Measurements from ENCODE around the gene SYNC.
"Not testable (repeated sequence)": the region's sequence is repeated elsewhere in the genome, so short reads cannot be mapped to it uniquely, and the experiment has no call there.

The SYNC gene

GRCh38 chr1:32724678-32725614 is 22.4 kb upstream of the SYNC start:
- peak in 6 of 56 donors; percentile 14 to 38 (median 17) for DNase-seq

DNA sequence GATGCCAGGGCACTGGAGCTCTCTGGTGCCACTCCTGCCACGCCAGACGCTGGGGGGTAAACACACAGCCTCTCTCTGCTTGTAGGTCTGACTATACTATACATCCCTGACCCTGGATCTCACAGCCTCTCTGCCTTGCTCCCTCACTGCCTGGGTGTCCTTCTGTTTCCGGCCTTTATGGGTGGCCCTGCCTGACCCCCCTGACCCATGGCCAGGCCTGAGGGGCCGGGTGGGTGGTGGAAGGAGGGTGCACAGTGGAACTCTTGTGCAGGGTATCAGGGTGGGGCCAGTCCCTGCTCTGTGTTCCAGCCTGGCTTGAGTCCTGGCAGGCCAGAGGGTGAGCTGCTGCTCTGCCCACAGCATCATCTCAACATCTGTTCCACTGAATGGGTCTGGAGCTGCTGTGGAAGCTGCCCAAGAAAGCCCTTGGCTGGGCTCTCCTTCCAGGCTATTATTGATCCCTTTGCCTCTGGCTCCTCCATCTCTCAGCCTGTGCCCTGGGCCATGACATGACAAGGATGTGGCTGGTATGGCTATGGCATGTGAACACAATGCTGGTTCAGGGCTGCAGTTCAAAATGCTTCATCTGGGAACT is 17.2 kb upstream of the SYNC start:
- DNase-seq, result no peak

DNA sequence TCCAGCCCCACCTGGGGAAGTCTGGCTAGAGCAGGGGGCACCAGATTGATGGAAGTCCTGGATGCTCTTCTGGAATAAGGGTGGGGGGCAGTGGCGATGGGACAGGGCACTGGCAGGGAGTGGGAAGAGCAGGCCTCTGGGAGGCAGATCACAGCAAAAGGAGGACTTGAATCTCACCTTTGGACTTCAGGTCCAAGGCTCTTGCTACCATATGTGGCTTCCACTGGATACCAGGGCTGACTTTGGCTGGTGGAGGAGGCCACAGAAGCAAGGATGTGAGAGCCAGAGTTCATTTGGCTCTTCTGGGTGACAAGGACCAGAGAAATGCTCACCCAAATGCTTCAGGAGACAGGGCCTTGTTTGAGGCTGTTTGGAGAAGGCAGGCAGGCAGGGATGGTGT is 16.0 kb upstream of the SYNC start:
- no peak for DNase-seq

- DNase-seq, result no peak
Measured at GRCh38 chr1:32718036-32718435, 15.5 kb upstream of the SYNC start.

DNA sequence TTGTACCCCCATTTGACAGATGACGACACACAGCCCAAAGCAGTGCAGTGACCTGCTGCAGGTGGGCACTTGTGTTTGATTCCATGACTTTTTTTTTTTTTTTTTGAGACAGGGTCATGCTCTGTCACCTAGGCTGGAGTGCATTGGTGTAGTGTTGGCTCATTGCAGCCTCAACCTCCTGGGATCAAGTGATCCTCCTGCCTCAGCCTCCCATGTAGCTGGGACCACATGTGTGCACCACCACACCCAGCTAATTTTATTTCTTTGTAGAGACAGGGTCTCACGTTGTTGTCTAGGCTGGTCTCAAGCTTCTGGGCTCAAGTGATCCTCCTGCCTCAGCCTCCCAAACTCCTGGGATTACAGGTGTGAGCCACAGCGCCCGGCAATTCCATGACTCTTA is 14.9 kb upstream of the SYNC start:
- DNase-seq, result no peak

DNA sequence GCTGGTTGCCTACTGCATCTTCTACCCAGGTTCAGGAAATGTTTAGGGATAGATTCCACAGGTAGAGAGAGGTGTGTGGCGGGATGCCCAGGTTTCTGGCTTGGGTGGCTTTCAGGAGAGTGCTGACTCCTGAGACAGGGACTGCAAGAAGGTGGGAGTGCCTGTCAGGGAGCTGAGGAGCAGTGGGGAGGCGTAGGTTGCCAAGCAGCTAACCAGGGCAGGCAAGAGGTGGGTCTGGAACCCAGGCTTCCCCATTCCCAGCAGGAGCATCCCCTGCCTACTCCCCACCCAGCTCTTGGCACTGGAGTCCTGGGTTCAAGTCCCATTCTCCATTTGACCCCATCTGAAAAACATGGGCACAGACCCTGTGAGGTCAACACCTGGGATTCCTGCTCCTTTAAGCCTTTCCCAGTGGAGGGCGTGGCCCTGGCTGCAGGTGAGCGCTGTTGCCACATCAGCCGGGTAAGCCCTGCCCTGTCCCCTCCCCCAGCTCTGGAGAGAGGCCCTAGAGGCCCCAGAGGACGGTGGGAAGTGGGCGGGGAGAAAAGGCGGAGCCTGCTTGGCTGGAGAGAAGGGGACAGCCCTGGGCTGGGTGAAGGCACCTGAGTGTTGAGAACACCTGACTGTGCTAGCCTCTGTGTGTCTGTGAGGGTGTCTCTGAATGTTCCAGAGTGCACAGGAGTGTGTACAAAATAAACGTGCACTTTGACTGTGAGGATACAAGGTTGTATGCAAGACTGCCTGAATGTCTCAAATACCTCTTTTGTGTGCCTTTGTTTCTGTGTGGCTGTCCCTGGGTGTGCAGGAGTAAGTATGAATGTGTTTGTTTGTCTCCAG is 14.0 kb upstream of the SYNC start:
- peak in 4 of 56 donors; percentile 4 to 45 (median 8) for DNase-seq

- DNase-seq, result no peak
Measured at GRCh38 chr1:32715901-32716311, 13.3 kb upstream of the SYNC start.

- no peak for DNase-seq
Measured at GRCh38 chr1:32714277-32714676, 11.7 kb upstream of the SYNC start.

- DNase-seq, result no peak
Measured at GRCh38 chr1:32713081-32713480, 10.5 kb upstream of the SYNC start.

DNA sequence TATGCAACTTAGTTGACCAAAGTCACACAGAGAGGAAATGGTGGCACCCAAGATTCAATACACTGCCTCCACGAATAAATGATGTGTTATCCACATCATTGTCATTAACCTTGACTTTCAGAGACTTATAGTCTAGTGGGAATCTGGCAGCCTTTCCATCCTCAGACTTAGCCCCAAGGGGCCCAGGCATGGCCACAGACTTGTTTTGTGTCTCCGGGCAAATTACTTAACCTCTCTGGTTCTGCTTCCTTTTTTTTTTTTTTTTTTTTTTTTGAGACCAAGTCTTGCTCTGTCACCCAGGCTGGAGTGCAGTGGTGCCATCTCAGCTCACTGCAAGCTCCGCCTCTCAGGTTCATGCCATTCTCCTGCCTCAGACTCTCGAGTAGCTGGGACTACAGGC is 8.7 kb upstream of the SYNC start:
- not testable (repeated sequence) for DNase-seq

DNA sequence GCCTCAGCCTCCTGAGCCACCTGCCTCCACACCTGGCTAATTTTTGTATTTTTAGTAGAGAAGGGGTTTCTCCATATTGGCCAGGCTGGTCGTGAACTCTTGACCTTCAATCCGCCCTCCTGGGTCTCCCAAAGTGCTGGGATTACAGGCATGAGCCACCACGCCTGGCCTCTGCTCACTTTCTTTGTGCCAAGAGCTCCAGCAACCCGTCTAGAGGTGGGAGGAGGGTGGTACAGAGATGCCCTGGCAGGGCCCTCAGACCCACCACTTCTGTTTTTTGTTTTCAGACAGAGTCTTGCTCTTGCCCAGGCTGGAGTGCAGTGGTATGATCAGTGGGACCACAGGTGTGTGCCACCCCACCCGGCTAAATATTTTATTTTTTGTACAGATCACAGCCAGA is 6.9 kb upstream of the SYNC start:
- no peak for DNase-seq

- no peak for DNase-seq
Measured at GRCh38 chr1:32709075-32709474, 6.5 kb upstream of the SYNC start.

DNA sequence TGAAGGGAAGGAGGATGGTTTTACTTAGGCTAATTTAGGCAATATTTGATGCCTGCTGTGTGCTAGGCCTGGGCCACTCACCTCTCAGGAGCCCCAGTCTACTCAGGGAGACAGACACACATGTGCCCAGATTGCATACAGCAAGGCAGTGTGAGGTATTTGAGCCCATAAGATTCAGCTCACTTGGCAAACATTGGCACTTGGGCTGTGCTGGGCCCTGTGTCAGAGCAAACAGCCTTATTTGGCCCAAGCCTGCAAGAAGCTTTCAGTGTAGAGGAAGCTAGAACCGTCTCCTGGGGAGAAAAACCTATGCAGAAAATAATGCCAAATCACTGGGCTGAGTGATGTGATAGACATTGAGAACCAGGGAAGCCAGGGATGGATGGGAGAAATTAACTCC is 3.9 kb upstream of the SYNC start:
- no peak for DNase-seq

GRCh38 chr1:32705516-32705915 is 2.9 kb upstream of the SYNC start:
- DNase-seq, result no peak

- DNase-seq, result peak in 12 of 56 donors; percentile 12 to 52 (median 37)
Measured at GRCh38 chr1:32703479-32704291, 1.1 kb upstream of the SYNC start.

DNA sequence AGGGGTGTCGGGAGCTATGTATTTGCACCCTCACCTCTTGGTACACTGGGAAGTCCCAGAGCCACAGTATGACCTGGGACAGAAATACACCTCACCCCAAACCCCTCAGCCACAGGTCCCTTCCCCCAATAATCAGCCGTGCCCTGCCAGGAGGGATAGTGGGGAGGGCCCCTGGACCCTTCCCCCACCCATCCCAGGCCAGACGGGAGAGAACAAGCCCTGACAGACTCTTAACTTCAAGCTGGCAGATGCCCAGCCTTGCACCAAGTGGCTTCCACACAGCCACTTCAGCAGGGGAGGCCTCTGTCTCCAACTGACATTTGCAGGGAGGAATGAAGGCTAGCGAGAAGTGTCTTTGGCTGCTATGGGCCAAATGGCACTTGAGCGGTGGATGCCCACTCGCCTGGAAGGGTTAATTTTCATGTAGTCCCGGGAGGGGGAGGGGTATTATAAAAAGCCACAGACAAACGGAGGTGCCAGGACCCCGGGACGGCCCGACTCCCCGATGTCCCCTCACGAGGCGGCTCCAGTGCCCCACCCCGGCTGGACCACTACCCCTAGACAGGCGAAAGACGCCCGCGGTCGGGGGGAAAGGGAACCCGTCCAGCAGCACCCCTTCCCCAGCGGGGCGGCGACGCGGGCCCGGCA is 495 bp downstream of the SYNC start:
- peak in 7 of 56 donors; percentile 4 to 72 (median 22) for DNase-seq

GRCh38 chr1:32701421-32701911 is 1.1 kb downstream of the SYNC start:
- no peak for DNase-seq

- not testable (repeated sequence) for DNase-seq
Measured at GRCh38 chr1:32696996-32697395, 5.6 kb downstream of the SYNC start.

- DNase-seq, result no peak
Measured at GRCh38 chr1:32696041-32696440, 6.5 kb downstream of the SYNC start.
